Measurements from ENCODE around the gene IQCM. TPM values are rescaled to one million over a fixed set of nuclear protein-coding genes. Genes with fewer than 3 reads are reported as not detected.

The IQCM gene
- total RNA-seq: not detected in 2 replicates

GRCh38 chr4:149815743-149816142, at the start of gene IQCM:
Gene IQCM, minus strand, starts transcription at chr4:149815843. Its CDS starts 73,152 bp downstream, at chr4:149742691.

